CD1c-positive myeloid dendritic cell (primary cell): ENCODE measurements around the gene NSUN4.
"Not testable (repeated sequence)": the region's sequence is repeated elsewhere in the genome, so short reads cannot be mapped to it uniquely, and the experiment has no call there.

Source experiments
- DNase-seq: peaks from one replicate; pipeline ENCODE4 v3.0.0-alpha.2; 2016; ENCODE audit errors: extremely low spot score

Gene NSUN4

DNA sequence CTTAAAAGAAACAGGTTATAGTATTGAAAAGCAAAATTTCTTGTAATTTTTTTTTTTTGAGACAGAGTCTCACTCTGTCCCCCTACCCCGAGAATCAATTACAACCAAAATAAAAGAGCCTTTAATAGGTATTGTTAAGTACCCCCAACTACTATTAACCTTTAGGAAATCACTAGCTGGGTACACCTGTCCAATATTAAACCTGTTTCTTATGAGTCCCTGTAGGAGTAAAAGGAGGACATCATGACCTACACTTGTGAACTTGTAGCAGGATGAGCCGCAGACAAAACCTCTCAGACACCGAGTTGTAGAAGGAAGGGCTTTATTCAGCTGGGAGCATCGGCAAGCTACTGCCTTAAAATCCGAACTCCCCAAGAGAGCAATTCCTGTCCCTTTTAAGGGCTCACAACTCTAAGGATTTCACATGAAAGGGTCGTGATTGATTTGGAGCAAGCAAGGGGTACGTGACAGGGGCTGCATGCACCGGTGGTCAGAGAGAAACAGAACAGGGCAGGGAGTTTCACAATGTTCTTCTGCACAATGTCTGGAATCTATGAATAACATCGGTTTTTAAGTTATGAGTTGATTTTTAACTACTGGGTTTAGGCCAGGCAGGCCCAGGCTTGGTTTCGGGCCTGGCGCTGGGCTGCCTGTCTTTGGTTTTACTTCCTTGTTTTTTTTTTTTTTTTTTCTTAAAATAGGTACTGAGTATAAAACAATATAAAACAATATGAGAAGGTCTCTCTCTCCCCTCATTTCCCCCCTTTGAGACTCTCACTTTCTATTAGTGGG, 15.1 kb upstream of the NSUN4 start:
- DNase-seq: not testable (repeated sequence)

- not testable (repeated sequence) for DNase-seq
Observed at GRCh38 chr1:46328182-46328581, 12.4 kb upstream of the NSUN4 start.

DNA sequence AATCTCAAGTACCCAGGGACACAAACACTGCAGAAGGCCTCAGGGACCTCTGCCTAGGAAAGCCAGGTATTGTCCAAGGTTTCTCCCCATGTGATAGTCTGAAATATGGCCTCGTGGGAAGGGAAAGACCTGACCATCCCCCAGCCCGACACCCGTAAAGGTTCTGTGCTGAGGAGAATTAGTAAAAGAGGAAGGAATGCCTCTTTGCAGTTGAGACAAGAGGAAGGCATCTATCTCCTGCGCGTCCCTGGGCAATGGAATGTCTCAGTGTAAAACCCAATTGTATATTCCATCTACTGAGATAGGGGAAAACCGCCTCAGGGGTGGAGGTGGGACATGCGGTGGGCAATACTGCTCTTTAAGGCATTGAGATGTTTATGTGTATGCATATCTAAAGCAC, 10.8 kb upstream of the NSUN4 start:
- DNase-seq: not testable (repeated sequence)

- DNase-seq: not testable (repeated sequence)
Observed at GRCh38 chr1:46330381-46330780, 10.2 kb upstream of the NSUN4 start.

DNA sequence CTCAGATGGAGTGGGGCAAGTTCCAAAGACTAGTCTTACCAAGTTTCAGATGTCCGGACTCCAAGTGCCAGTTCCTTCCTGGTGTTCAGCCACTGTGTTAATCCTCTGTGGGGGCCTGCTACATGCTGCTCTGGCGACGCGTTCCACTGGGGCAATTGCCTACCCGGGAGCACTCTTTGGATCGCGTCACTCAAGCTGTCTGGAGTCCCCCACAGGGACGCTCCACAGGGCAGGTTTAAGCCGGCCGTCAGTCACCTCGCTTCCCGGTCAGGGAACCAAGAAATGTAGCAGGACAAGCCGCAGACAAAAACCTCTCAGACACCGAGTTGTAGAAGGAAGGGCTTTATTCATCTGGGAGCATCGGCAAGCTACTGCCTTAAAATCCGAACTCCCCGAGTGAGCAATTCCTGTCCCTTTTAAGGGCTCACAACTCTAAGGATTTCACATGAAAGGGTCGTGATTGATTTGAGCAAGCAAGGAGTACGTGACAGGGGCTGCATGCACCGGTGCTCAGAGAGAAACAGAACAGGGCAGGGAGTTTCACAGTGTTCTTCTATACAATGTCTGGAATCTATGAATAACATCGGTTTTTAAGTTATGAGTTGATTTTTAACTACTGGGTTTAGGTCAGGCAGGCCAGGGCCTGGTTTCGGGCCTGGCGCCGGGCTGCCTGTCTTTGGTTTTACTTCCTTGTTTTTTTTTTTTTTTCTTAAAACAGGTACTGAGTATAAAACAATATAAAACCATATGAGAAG, 8.6 kb upstream of the NSUN4 start:
- DNase-seq: not testable (repeated sequence)

DNA sequence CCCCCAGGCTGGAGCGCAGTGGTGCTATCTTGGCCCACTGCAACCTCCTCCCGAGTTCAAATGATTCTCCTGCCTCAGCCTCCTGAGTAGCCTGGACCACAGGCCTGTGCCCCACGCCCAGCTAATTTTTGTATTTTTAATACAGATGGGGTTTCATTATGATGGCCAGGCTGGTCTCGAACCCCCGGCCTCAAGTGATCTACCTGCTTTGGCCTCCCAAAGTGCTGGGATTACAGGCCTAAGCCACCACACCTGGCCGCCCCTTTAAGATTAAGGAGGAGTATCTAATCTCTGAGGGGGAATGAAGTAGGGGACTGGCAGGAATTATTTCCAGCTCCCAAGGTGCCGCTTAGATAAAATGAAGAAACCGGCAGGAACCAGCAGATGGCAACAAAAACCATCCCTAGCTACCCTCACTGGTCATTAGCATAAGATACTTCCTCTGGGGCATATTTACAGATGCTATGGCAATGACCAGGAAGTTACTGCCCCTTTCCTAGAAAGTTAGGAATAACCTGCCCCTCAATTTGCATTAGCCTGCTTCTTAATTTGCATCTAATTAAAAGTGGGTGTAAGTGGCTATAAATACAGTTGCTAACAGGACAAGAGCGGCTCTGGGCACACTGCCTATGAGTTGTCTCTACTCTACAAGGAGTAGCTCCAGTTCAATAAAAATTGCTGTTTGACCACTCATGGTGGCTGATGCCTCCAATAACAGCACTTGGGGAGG, 7.1 kb upstream of the NSUN4 start:
- DNase-seq: peak; percentile 74

DNA sequence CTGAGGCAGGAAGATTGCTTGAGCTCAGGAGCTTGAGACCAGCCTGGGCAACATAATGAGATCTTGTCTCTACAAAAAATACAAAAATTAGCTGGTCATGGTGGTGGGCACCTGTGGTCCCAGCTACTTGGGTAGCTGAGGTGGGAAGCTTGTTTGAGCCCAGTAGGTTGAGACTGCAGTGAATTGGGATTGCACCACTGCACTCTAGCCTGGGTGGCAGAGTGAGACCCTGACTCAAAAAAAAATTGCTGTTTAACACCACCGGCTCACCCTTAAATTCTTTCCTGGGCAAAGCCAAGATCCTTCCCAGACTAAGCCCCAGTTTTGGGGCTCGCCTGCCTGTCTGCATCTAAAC, 6.6 kb upstream of the NSUN4 start:
- DNase-seq: no peak

DNA sequence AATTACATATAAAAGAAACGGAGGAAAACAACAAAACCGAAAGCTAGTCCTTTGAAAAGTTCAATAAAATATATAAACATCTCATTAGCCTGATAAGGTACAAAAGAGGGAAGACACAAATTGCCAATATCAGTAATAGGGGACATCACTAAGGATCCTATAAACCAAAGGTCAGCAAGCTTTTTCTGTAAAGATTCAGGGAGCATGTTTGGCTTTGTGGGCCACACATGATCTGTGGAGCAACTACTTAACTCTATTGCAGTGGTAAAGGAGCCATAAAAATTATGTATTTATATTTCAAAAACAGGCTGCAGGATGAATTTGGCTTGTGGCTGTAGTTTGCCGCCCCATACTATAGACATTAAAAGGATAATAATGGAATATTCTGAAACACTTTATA, 5.5 kb upstream of the NSUN4 start:
- no peak for DNase-seq

GRCh38 chr1:46337409-46337808, 3.2 kb upstream of the NSUN4 start:
- DNase-seq: not testable (repeated sequence)

GRCh38 chr1:46341222-46342083, 846 bp downstream of the NSUN4 start:
- DNase-seq: no peak

- no peak for DNase-seq
Observed at GRCh38 chr1:46342084-46342656, 1.6 kb downstream of the NSUN4 start.

DNA sequence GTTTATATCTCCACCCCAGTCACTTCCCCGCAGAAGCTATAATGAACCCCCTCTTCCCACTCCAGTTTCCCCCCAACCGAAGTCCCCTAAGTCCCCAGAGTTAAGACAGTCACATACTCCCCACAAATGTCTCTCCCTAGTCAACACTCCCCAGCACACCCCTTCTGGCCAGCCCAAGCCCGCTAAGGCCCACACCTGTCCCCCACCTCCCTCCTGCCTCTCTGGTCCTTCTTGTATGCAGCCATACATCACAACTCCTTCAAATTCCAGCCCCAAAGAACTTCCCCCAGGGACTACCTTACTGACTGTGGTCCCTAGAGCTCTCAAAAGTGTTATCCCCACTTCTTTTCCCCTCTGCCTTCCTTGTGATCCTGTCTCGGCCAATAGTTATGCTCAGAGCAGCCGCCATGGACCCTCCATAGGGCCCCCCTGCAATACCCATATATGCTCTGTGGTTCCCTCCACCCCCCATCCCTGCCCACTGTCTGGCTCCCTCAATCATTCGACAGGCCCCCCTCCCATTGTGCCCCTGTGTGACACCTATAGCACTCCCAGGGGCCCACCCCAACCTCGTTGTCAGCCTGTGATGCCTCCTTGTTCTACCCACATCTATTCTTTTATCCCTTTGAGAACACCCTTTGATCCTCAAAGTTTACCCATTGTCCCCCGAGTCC, 2.2 kb downstream of the NSUN4 start:
- no peak for DNase-seq

DNA sequence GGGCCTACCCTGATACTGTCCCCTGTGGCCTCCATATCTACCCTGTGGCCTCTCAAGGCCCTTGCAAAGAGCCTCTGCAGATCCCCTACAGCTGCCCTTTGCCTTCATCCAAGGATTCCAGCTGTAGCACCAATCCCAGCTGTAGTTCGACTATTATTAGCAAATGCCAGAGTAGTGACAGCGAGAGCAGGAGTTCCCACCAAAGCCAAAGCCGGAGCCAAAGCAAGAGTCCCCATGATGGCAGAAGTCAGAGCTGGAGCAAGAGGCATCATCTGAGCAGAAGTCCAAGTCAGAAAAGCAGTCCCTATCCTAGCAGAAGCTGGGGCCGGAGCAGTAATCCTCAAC, 2.7 kb downstream of the NSUN4 start:
- DNase-seq: no peak

GRCh38 chr1:46343705-46344104, 3.1 kb downstream of the NSUN4 start:
- no peak for DNase-seq

- DNase-seq: no peak
Observed at GRCh38 chr1:46344481-46344880, 3.9 kb downstream of the NSUN4 start.

GRCh38 chr1:46345281-46345680, 4.7 kb downstream of the NSUN4 start:
- DNase-seq: no peak

DNA sequence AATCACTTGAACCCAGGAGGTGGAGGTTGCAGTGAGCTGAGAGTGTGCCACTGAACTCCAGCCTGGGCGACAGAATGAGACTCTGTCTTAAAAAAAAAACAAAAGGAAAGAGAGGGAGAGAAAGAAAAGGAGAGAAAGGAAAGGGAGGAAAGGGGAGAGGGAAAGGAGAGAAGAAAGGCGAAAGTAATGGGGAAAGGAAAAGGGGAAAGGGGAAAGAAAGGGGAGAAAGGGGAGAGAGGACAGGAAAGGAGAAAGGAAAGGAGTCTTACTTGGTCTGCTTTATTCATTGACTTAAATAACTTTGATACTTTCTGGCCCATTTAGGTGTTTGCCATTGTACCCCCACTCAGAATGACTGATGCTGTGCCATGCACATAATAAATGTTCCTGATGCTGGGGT, 11.8 kb downstream of the NSUN4 start:
- no peak for DNase-seq

DNA sequence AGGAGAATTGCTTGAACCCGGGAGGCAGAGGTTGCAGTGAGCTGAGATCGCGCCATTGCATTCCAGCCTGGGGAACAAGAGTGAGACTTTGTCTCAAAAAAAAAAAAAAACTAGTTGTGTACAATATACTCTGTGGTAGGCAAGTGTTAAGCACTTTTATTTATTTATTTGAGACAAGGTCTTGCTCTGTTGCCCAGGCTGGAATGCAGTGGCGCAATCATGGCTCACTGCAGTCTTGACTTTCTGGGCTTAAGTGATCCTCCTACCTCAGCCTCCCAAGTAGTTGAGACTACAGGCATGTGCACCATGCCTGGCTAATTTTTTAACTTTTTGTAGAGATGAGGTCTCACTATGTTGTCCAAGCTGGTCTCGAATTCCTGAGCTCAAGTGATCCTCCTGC, 15.3 kb downstream of the NSUN4 start:
- DNase-seq: not testable (repeated sequence)

GRCh38 chr1:46362158-46362557, 21.6 kb downstream of the NSUN4 start:
- DNase-seq: no peak

DNA sequence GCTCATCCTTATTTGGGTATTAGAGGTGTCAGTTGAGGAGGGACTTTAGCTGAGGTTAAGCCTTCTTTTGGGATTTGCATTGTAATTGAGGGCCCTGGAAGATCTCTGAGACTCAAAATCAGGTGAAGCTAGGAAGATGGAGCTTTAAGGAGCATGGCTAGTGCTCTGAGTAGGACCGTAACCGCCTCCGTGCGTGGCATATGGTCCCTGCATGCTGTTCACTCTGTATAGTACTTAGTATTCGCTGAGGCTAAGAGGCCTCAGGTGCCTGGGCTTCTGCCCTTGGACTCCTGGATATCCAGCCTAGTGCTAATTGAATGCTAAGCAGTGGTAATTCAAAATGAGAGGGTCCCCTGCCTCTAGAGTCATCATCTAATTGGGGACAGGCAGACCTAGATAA, 22.5 kb downstream of the NSUN4 start:
- DNase-seq: no peak

- DNase-seq: no peak
Observed at GRCh38 chr1:46364612-46365011, 24.0 kb downstream of the NSUN4 start.
